CD4-positive, alpha-beta T cell treated with Interleukin-4 for 4 hours (primary cell): ENCODE results near the gene SERAC1.
"Not testable (repeated sequence)": the region's sequence is repeated elsewhere in the genome, so short reads cannot be mapped to it uniquely, and the experiment has no call there.

Experiments
- DNase-seq: peaks from one replicate; pipeline ENCODE4 v3.0.0-alpha.2; 2020

SERAC1 gene

GRCh38 chr6:158174024-158174423, 6.0 kb upstream of the SERAC1 start:
- DNase-seq, result no peak

- no peak for DNase-seq
Measured at GRCh38 chr6:158172001-158172400, 3.9 kb upstream of the SERAC1 start.

GRCh38 chr6:158170656-158171081, 2.6 kb upstream of the SERAC1 start:
- DNase-seq, result no peak

GRCh38 chr6:158169634-158170033, 1.6 kb upstream of the SERAC1 start:
- DNase-seq, result not testable (repeated sequence)

GRCh38 chr6:158165919-158166416, 2.1 kb downstream of the SERAC1 start:
- no peak for DNase-seq

GRCh38 chr6:158164579-158165170, 3.4 kb downstream of the SERAC1 start:
- DNase-seq, result no peak

- no peak for DNase-seq
Measured at GRCh38 chr6:158161566-158162254, 6.4 kb downstream of the SERAC1 start.

- DNase-seq, result no peak
Measured at GRCh38 chr6:158160932-158161539, 7.0 kb downstream of the SERAC1 start.

GRCh38 chr6:158158748-158159147, 9.3 kb downstream of the SERAC1 start:
- no peak for DNase-seq

- no peak for DNase-seq
Measured at GRCh38 chr6:158158123-158158522, 9.9 kb downstream of the SERAC1 start.

- no peak for DNase-seq
Measured at GRCh38 chr6:158157064-158157764, 10.8 kb downstream of the SERAC1 start.

- no peak for DNase-seq
Measured at GRCh38 chr6:158154816-158155215, 13.2 kb downstream of the SERAC1 start.

- no peak for DNase-seq
Measured at GRCh38 chr6:158153576-158153975, 14.5 kb downstream of the SERAC1 start.

- no peak for DNase-seq
Measured at GRCh38 chr6:158152659-158153058, 15.4 kb downstream of the SERAC1 start.

- DNase-seq, result not testable (repeated sequence)
Measured at GRCh38 chr6:158152025-158152424, 16.0 kb downstream of the SERAC1 start.

- no peak for DNase-seq
Measured at GRCh38 chr6:158150701-158151100, 17.4 kb downstream of the SERAC1 start.

GRCh38 chr6:158149641-158150040, 18.4 kb downstream of the SERAC1 start:
- DNase-seq, result no peak

- DNase-seq, result no peak
Measured at GRCh38 chr6:158143700-158144099, 24.4 kb downstream of the SERAC1 start.

- no peak for DNase-seq
Measured at GRCh38 chr6:158142789-158143188, 25.3 kb downstream of the SERAC1 start.

GRCh38 chr6:158131926-158132325, 36.1 kb downstream of the SERAC1 start:
- peak; percentile 20 for DNase-seq

GRCh38 chr6:158125271-158125670, 42.8 kb downstream of the SERAC1 start:
- DNase-seq, result no peak

- no peak for DNase-seq
Measured at GRCh38 chr6:158124288-158124687, 43.8 kb downstream of the SERAC1 start.

GRCh38 chr6:158122048-158122447, 46.0 kb downstream of the SERAC1 start:
- DNase-seq, result no peak

GRCh38 chr6:158121335-158121734, 46.7 kb downstream of the SERAC1 start:
- no peak for DNase-seq
